T-helper 1 cell (primary cell): ENCODE measurements around the gene SYNRG.
A peak's percentile ranks its signal among the peaks of the same experiment; 100 is the strongest.
"Not testable (repeated sequence)": the region's sequence is repeated elsewhere in the genome, so short reads cannot be mapped to it uniquely, and the experiment has no call there.

Experiments
- DNase-seq, 5 donors: peaks; one replicate each; pipeline ENCODE4 v3.0.0-alpha.2; 2012 to 2020

Gene SYNRG

DNA sequence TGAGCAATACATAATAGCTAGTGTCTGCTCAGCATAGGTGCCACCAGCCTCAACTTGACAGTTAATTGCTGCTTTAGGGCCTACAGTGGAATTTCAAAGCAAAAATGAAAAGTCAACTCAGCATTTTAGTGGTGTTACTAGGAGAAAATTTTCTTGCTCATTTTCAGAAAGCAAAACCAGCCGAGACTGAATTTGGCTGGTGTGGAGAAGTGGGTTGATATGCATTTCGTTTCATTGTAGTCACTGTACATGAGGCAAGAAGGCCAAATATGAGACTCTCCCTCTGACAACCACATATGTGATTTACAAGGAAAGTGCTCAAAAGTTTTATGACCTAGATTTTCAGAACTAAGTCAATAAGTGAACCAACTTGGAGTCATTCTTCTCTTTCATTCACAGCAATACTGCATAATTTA is 65.6 kb downstream of the SYNRG start:
- no peak for DNase-seq

GRCh38 chr17:37541880-37542660 is 67.1 kb downstream of the SYNRG start:
- DNase-seq: peak in 1 of 5 donors; percentile 7

- no peak for DNase-seq
Observed at GRCh38 chr17:37538981-37539659, 70.1 kb downstream of the SYNRG start.

- DNase-seq: no peak
Observed at GRCh38 chr17:37535906-37536305, 73.3 kb downstream of the SYNRG start.

DNA sequence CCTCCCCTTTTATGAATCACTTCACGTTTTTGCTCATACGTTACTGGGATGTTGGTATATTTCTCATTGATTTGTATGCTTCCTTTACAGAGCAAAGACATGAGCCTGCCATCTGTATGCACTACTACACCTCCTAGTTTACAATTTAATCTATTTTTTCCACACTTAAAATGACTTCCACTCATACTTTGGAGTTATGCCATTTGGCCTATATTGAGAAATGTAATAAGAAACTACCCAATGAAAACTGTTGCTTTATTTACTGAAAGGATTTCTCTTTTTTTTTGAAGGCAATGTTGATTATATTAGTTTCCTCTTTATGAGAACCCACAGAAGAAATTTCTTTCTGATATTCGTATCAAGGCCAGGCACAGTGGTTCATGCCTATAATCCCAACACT is 76.5 kb downstream of the SYNRG start:
- DNase-seq: no peak

DNA sequence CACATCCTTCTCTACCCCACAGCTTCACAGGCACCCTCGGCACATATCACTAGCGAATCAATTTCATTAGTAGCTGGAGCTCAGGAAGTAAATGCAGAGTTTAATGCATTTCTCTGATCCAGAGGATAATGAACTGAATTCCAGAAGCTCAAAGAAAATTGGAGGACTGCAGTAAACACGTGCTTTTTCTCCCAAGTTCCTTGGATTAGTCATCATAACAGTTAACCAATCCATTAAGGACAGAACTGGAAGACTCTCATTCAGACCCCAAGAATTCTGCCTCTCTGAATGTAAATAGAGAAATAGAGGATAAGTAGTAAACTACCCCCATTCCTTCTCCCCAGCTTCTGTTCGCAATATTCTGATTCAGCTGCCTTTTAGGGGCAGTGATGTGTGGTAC is 78.8 kb downstream of the SYNRG start:
- no peak for DNase-seq

DNA sequence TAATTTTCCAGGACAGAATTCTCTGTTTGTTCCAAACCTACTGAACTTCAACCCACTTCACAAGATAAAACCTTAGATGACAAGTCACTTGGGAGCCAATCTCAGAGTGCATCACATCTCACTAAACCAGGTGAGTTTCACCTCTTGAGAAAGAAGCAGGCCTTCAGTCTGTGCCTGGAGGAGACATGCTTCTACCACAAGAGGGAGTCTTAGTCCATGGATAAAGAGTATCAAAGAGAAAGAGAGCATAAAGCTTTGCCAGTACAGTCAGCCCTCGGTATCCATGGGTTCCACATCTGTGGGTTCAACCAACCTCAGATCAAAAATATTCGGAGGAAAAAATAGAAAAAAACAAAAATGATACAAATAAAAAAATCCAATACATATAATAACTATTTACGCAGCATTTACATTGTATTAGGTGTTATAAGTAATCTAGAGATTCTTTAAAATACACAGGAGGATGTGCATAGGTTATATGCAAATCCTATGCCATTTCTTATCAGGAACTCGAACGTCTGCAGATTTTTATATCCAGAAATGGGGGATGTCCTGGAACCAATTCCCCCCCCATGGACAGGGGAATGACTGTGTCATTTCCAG is 81.9 kb downstream of the SYNRG start:
- DNase-seq: peak in 2 of 5 donors; percentile 14 to 42

GRCh38 chr17:37523715-37524219 is 85.5 kb downstream of the SYNRG start:
- no peak for DNase-seq

GRCh38 chr17:37521821-37522220 is 87.4 kb downstream of the SYNRG start:
- no peak for DNase-seq

DNA sequence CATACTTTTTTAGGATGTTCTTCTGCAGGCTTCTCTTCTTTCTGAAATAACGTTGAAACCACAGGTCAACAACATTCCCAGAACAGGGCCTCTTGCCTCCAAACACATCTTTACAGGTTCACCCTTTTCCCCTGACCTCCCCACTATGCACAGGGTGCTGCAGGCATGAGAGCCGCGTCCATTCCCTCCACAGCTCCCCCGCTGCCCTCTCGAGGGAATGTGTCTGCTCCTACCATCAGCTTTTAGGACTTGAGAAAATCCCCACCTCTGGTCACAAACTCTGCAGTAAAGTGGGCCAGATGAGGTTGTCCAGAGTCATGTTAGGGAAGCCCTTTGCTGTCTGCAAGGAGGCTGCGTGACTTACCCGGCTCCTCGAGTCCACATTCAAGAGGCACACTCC is 89.0 kb downstream of the SYNRG start:
- DNase-seq: no peak

- no peak for DNase-seq
Observed at GRCh38 chr17:37519251-37519985, 89.8 kb downstream of the SYNRG start.

DNA sequence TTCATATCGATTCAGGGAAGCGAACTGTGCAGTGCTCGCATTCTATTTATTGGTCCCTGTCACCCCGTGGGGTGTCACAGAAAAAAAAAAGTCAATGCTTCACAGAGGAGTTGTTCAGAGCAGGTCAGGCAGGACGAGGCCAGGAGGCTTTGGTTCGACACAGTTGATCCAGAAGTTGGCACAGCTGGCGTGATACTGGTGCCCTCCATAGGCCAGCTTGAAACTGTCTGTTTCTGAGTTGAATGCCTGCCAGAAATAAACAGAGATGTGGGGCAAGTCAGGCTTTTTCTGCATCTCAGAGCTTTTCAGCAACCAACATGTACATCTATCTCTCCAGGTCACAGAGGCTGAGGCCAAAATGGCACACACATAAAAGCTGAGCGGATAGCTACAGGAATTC is 90.4 kb downstream of the SYNRG start:
- DNase-seq: no peak

GRCh38 chr17:37517881-37518280 is 91.3 kb downstream of the SYNRG start:
- DNase-seq: no peak

DNA sequence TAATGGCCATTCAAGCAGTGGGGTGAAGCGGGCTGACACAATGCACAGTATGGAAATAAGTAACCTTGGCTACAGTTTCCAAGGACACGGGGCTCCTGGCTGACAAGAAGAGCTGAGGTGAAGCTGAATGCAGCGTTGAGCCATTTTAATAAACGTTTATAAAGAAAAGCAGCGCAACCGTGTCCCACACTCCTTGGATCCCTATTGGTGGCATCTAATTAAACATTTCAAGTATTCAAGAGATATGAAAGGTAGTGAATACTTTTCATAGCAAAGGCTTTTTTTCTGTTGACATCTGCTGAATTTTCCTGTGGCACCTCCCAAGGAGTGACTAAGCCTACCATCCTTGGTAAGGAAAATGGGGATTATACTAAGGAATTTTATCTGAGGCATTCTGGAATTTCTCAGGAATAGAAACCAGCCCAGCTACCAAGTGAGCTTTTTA is 93.1 kb downstream of the SYNRG start:
- no peak for DNase-seq

DNA sequence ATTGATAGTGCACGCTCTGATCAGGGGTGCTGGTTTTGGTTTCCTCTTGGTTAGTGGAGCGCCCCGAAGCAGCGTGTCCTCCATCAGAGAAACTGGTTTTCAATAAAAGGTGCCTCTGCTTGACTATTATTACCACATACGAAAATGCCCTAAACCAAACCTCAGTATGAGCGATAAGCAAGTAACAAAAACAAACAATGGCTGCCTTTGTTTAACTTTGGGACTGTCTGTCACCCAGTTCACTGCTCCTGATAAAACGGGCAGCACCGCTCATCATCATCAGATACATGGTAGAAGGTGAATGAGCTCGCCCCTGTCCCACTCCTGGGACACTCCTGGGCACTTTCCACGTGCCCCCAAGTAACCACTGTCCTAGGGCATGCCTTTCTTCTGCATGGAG is 95.5 kb downstream of the SYNRG start:
- DNase-seq: no peak

GRCh38 chr17:37512442-37513068 is 96.7 kb downstream of the SYNRG start:
- no peak for DNase-seq

GRCh38 chr17:37511642-37512041 is 97.6 kb downstream of the SYNRG start:
- not testable (repeated sequence) for DNase-seq

DNA sequence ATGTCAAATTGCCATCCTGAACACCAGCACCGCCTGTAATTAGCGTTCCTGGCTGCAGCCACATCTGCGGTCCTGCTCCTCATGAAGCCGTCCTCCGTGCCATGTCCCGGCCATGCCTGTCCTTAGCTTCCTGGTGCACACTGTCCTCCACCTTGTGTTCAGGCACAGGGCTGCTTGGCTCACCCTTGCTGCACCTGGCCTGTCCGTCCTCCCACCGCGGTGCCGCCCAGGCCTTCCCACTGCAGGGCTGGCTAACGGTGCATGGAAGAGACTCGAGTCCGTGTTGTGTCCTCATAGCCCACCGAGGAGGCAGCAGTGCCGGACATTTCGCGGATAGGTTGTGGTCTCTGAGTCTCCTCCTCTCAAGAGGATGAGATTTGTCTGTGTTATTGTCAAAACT is 99.2 kb downstream of the SYNRG start:
- no peak for DNase-seq

GRCh38 chr17:37507111-37507510 is 102.1 kb downstream of the SYNRG start:
- DNase-seq: no peak

GRCh38 chr17:37506678-37507077 is 102.5 kb downstream of the SYNRG start:
- DNase-seq: peak in 1 of 5 donors; percentile 13

DNA sequence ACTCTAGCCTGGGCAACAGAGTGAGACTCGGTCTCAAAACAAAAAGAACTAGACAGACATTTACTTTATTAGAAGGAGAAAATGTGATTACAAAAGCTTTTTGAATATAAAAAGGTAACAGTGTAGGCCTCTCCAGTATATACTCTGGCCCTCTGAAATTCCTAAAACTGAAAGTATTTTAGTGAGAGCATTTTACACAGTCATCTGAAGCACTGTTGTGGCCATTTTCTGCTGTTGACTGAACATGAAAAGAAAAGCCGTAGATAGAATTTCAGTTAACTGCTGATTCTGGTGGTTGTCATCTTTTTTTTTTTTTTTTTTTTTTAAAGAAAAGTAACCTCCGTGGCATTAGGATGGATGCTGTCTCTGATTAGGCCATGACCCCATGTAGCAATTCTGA is 103.9 kb downstream of the SYNRG start:
- DNase-seq: no peak

- no peak for DNase-seq
Observed at GRCh38 chr17:37503148-37503547, 106.1 kb downstream of the SYNRG start.
